Measurements from ENCODE around the gene MIER1. TPM values are rescaled to one million over a fixed set of nuclear protein-coding genes. Genes with fewer than 3 reads are reported as not detected.

MIER1 gene
- total RNA-seq, 1 experiment from 2014 or later, result 28.7 TPM

Other genes with a start within 250 kb of the MIER1 start
- not detected for gene DYNLT5, start 172.5 kb upstream of the MIER1 start, total RNA-seq (2021; ENCODE audit: unreplicated experiment)
- gene INSL5, start 123.7 kb upstream of the MIER1 start, total RNA-seq (2021; ENCODE audit: unreplicated experiment), result not detected
- gene DNAI4, start 134 bp upstream of the MIER1 start, total RNA-seq (2021; ENCODE audit: unreplicated experiment), result 3.9 TPM
- 6.1 TPM for gene SLC35D1, start 129.2 kb downstream of the MIER1 start, total RNA-seq (2021; ENCODE audit: unreplicated experiment)
- not detected for gene C1orf141, start 210.0 kb downstream of the MIER1 start, total RNA-seq (2021; ENCODE audit: unreplicated experiment)
- not detected for gene IL23R, start 241.5 kb downstream of the MIER1 start, total RNA-seq (2021; ENCODE audit: unreplicated experiment)